GM19035 (cell line): ENCODE results near the gene ZSCAN1.
"Not testable (repeated sequence)": the region's sequence is repeated elsewhere in the genome, so short reads cannot be mapped to it uniquely, and the experiment has no call there.

Experiments
- ATAC-seq: cut with Tn5 transposase; IDR thresholded peaks from one replicate; pipeline ENCODE4 v1.9.1; 2021; ENCODE audit not compliant: unreplicated experiment

ZSCAN1 gene, protein sequence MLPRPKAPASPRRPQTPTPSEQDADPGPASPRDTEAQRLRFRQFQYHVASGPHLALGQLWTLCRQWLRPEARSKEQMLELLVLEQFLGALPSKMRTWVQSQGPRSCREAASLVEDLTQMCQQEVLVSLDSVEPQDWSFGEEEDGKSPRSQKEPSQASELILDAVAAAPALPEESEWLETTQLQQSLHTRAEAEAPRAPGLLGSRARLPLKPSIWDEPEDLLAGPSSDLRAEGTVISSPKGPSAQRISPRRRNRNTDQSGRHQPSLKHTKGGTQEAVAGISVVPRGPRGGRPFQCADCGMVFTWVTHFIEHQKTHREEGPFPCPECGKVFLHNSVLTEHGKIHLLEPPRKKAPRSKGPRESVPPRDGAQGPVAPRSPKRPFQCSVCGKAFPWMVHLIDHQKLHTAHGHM

DNA sequence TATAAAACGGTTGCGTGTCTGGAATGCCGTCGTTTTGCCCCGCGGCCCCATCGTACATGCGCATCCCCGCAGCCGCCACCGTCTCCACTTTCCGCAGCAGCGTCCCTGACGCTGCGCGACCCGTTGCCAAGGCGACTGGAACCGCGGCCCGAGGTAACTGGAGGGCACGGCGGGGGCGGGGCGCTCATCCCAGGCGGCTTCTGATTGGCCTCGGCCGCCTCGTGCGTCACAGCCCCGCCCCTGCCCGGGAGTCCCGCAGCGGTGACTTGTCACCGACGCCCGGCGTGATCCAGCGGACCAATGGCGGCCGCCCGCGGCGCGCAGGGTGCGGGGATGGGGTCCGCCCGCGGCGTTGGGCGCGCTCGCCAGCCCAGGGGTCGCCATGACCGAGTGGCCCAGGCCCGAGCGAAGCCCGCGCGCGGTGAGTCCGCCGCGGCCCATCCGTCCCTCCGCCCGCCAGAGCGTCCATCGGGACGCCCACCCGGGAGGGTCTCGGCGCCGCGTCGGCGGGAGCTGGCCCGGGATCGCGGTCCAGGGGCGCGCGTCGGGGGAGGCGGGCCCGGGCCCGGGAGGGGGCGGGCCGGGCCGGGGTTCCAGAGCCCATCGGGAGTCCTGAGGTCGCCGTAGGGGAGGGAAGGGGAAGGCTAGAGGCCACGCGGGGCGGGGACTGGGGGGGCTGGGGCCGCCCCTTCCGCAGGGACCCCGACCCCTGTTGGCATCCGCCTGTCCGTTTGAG is at the start of gene ZSCAN1:
Gene ZSCAN1, plus strand, starts transcription at position 285 of the 736 bp plus-strand sequence. CDS start 3,812 bp downstream, outside the sequence.
- ATAC-seq, result no peak

GRCh38 chr19:57992841-57993240 is 41.0 kb upstream of the ZSCAN1 start:
- ATAC-seq, result no peak

DNA sequence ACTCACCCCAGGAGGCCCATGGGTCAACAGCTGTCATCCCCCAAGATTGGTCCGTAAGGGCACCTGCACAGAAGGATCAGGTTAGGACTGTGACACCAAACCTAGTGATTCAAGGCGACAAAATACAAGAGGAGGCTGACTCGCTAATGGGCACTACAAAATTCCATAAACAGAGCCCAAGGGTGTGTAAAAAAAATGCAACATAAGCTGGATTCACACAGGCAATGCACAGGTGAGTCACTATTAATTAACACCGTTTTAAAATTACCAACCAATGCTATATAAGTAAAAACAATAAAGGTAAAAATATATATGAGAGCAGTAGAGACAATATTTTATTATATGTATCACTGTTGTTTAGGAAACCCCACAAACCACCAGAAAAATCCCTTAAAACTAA is 33.1 kb upstream of the ZSCAN1 start:
- no peak for ATAC-seq

DNA sequence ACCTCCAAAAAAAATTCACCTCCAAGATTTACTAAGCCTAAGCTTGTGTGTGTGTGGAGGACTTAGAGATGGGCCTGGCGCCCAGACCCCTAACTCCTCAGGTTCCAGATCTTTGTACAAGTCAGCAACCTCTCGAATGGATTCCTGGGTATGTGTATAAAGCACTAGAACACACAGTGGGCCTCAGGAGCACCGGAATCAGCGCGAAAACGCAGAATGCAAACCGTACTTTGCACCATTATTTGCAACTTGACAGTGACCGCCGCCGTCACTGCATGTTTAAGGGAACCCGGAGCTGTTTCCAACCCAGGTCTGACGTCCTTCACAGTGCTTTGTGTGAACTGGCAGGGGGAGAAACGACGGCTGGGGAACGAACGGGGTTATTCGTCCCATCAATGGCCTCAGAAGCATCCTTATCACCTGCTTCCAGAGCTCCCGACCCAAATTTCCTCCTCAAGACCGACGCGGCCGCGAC is 31.9 kb upstream of the ZSCAN1 start:
- peak; percentile 14 for ATAC-seq

- ATAC-seq, result peak; percentile 96
Measured at GRCh38 chr19:58002384-58003173, 31.2 kb upstream of the ZSCAN1 start, which contains the start of gene ZNF606. ZNF606 (minus strand) TSS chr19:58002820; CDS start chr19:58001319, 1,501 bp downstream.

- ATAC-seq, result no peak
Measured at GRCh38 chr19:58003174-58003828, 30.5 kb upstream of the ZSCAN1 start.

DNA sequence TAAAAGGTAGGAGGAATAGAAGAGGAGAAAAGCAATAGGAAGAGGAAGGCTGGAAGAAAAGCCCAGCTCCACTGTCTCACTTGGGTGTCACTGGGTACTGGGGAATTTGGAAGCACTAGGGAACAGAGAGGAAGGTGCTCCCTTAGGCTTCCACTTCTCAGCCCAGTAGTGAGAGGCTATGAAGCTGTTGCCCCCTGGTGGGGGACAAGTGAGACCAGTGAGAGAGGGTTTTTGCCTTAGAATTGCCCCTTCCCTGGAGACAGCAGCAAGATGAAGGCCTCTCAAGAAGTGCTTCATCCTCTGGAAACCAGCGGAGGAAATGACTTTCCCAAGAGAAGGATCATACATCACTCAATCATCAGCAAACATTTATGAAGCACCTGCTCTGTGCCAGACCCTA is 26.5 kb upstream of the ZSCAN1 start:
- no peak for ATAC-seq

- not testable (repeated sequence) for ATAC-seq
Measured at GRCh38 chr19:58008877-58009276, 24.9 kb upstream of the ZSCAN1 start.

DNA sequence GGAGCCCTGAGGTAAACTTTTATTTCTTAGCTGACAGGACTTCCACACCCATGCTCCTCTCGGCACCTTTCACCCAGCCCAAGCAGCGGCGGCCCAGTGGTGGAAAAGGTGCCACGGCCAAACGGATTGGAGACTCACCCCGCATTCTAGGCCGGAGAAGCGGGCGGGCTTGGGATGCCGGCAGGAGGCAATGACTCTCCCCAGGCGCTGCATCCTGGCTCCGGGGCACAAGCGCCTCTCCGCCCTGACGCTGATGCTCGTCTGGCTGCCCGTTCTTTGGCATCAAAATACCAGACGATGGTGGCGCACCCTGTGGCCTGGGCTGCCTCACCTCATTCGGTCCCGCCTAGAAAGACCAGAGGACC is 24.5 kb upstream of the ZSCAN1 start:
- no peak for ATAC-seq

DNA sequence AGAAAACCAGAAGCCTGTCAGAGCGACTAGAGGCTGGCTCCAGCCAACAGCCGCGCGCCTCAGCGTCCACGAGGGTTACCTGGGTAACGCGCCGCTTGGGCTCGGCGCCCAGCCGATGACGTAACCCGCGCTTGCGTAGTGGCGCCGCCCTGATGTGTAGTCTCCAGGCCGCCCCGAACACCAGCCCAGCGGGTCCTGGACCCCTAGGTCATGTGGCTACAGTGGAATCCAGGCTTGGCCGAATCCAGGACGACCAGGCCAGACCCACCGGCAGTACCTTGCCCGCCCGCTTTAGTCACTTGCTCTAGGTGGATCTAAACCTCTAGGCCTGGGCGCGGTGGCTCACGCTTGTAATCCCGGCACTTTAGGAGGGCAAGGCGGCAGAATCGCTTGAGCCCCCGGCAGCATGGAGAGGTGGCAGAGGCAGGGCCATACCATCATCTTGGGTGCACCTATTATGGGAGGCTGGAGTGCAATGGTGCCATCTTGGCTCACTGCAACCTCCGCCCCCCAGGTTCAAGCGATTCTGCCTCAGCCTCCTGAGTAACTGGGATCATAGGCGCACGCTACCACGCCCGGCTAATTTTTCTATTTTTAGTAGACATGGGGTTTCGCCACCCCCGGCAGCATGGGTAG is 24.0 kb upstream of the ZSCAN1 start:
- ATAC-seq, result no peak

DNA sequence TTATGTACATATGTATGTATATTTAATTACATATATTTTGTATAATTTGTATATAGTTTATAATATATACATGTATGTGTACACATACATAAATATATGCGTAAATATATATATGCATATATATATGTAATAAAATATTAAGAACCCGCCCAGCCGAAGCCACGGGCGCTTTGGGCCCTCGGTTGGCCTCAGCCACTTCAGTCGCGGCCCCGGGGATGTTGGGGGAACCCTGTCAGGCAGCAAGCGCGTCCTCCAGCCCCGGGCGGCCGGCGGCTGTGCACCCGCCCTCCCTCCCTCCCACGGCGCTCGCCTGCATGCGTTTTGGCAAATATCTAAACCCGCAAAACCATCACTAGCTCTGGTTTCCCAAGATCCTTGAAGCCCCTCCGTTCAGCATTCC is 23.3 kb upstream of the ZSCAN1 start:
- ATAC-seq, result no peak

DNA sequence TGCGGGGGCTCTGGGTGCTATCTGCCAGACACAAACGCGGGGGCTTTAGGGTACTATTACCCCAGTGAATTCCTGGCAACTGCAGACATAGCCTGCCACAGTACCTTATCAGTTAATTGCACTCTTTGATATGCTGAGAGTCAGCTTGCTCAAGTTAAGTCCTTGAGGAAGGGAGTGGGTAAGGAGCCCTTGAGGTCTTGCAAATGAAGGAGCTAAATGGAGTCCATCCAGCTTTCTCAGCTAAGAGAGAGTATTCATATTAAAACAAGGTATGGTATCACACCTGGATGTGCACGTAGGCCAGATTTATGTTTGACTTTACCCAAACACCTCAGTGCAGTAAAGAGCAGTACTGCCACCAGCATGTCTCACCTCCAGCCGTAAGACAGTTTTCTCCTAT is 19.7 kb upstream of the ZSCAN1 start:
- ATAC-seq, result no peak

GRCh38 chr19:58020129-58020528 is 13.7 kb upstream of the ZSCAN1 start:
- ATAC-seq, result no peak

DNA sequence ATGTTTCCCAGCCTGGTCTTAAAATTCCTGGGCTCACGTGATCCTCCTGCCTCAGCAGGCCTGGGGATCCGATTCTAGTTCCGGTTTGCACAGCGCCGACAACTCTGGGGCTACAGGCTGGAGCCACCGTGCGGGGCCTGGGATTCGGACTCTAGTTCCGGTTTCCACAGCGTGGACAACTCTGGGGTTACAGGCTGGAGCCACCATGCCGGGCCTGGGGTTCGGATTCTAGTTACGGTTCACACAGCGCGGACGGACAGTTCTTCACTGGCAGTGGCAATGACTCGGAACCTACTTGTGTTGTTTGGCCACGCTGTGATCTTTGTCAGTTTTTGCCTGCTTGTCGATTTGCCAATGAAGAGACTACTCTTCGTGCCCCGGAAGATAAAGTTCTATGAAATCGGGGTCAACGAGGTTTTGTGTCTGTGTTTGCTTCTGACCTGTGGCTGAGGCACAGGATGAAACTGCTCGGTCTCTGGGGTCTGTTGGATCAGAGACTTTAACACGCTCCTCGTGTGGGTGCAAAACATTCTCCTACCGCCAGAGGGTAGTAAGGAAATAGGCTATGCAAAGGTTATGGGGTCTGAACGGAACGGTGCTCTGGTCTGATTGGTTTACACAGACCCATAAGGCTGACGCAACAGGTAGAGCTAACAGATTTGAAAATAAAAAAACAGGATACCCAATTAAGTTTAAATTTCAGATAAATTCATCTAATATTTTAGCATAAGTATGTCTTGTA is 12.1 kb upstream of the ZSCAN1 start:
- ATAC-seq, result no peak

- ATAC-seq, result no peak
Measured at GRCh38 chr19:58022283-58022660, 11.6 kb upstream of the ZSCAN1 start.

DNA sequence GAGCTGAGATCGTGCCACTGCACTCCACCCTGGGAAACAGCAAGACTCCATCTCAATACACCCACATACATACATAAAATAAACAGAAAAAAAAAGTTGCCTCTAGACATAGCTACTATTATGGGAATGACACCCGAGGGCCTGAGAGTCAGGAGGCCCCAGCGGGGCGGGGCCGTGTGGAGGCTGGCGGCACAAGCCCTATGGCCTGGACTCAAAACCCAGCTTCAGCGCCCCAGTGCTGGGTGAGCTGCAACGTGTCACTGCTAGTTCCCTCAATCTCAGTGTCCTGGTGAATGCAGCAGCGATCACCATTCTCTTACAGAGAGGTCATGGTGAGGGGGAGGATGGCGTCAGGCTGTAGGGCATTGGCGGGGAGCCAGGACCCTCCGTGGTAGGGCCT is 9.2 kb upstream of the ZSCAN1 start:
- ATAC-seq, result no peak

DNA sequence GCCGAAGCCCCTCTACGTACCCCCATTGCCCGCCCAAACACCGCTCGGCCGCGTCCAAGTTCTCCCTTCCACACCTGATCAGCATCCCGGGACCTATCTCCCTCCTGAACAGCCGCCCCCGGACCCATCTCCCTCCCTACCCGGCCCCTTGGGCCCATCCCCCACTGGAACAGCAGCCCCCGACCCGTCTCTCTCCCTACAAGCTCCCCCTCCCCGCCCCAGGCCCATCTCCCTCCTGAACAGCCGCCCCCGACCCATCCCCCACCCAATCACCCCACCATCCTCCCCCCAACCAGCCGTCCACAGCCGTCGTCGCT is 610 bp downstream of the ZSCAN1 start:
- ATAC-seq, result no peak

- no peak for ATAC-seq
Measured at GRCh38 chr19:58035863-58036262, 2.0 kb downstream of the ZSCAN1 start.

DNA sequence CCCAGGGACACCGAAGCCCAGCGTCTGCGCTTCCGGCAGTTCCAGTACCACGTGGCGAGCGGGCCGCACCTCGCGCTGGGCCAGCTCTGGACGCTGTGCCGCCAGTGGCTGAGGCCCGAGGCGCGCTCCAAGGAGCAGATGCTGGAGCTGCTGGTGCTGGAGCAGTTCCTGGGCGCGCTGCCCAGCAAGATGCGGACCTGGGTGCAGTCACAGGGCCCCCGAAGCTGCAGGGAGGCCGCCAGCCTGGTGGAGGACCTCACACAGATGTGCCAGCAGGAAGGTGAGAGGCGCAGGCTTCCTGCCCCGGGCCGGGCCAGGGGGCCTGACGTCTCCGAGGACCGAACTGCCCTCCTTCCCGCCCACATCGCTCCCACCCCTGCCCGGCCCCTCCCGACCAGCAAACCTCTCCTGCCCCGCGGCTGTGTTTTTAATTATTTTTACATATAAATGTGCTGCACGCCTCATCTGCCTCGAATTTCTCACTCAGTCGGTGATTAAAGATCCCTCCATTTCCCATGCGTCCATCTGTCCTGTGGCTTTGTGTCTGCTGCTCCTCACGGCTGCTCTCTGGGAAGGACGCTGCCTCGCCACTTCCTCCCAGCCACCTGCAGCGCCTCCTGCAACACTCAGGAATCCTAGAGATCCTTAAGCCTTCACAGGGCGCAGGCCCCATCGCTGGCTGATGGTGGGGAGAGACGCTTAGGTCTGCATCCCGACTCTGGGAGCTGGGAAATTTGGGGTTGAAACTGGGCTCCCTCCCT is 4.3 kb downstream of the ZSCAN1 start:
- ATAC-seq, result no peak
